T-helper 1 cell treated with Interleukin-12 subunit alpha and Interleukin-12 subunit beta and Interleukin-4 antibody, amounts not matched to agents 30 μg/mL and 1 μg/mL, for 36 hours (primary cell): ENCODE measurements around the gene DLG4.
"Not testable (repeated sequence)": the region's sequence is repeated elsewhere in the genome, so short reads cannot be mapped to it uniquely, and the experiment has no call there.

ENCODE experiments used
- H3K27ac Mint-ChIP-seq: one replicate; pipeline ENCODE4 v1.8.0; 2021; ENCODE audit warnings: mild to moderate bottlenecking, mixed read lengths
- H3K27me3 Mint-ChIP-seq: one replicate; pipeline ENCODE4 v1.8.0; 2021; ENCODE audit warnings: low read depth, mixed read lengths
- H3K36me3 Mint-ChIP-seq: one replicate; pipeline ENCODE4 v1.8.0; 2021; ENCODE audit warnings: low read depth, mixed read lengths
- H3K4me1 Mint-ChIP-seq: one replicate; pipeline ENCODE4 v1.8.0; 2021; ENCODE audit warnings: low read depth, mixed read lengths
- H3K4me3 Mint-ChIP-seq: one replicate; pipeline ENCODE4 v1.8.0; 2021; ENCODE audit warnings: mild to moderate bottlenecking, moderate library complexity, mixed read lengths
- H3K9me3 Mint-ChIP-seq: one replicate; pipeline ENCODE4 v1.8.0; 2021; ENCODE audit warnings: mixed read lengths

The DLG4 gene

GRCh38 chr17:7204828-7205461, 14.7 kb downstream of the DLG4 start:
- peak overlapping the region; percentile 86 for H3K4me3 Mint-ChIP-seq
- H3K36me3 Mint-ChIP-seq = peaks cover 9% of the 10 kb centered on the region

GRCh38 chr17:7204336-7204735, 15.3 kb downstream of the DLG4 start:
- Mint-ChIP-seq H3K9me3 (no peaks in the 10 kb centered on the region), H3K36me3 (peaks cover 9% of the 10 kb centered on the region), H3K4me1 (peaks cover 33% of the 10 kb centered on the region), H3K4me3 (peak overlapping the region; percentile 86), H3K27ac (peak overlapping the region; percentile 95), H3K27me3 (no peaks in the 10 kb centered on the region)

More at GRCh38 chr17:7204828-7205461, 14.7 kb downstream of the DLG4 start:
- H3K27ac Mint-ChIP-seq = peak overlapping the region; percentile 95
- H3K4me1 Mint-ChIP-seq = peaks cover 33% of the 10 kb centered on the region
- H3K27me3 Mint-ChIP-seq = peaks cover 3% of the 10 kb centered on the region
- no peaks in the 10 kb centered on the region for H3K9me3 Mint-ChIP-seq

- H3K9me3 Mint-ChIP-seq = no peaks in the 10 kb centered on the region
- H3K27me3 Mint-ChIP-seq = no peaks in the 10 kb centered on the region
- H3K4me3 Mint-ChIP-seq = peak overlapping the region; percentile 17
- H3K4me1 Mint-ChIP-seq = peaks cover 32% of the 10 kb centered on the region
- peaks cover 9% of the 10 kb centered on the region for H3K36me3 Mint-ChIP-seq
- H3K27ac Mint-ChIP-seq = no peak overlapping the region
These were observed 16.2 kb downstream of the DLG4 start for GRCh38 chr17:7203391-7203790.

- H3K4me1 Mint-ChIP-seq = no peaks in the 10 kb centered on the region
- H3K27me3 Mint-ChIP-seq = no peaks in the 10 kb centered on the region
- H3K9me3 Mint-ChIP-seq = no peaks in the 10 kb centered on the region
- H3K36me3 Mint-ChIP-seq = peaks cover 5% of the 10 kb centered on the region
- no peak overlapping the region for H3K27ac Mint-ChIP-seq
- H3K4me3 Mint-ChIP-seq = no peak overlapping the region
These were observed 22.8 kb downstream of the DLG4 start for GRCh38 chr17:7196651-7197401.

GRCh38 chr17:7195971-7196370, 23.7 kb downstream of the DLG4 start:
- H3K27me3 Mint-ChIP-seq = no peaks in the 10 kb centered on the region
- no peaks in the 10 kb centered on the region for H3K4me1 Mint-ChIP-seq
- H3K27ac Mint-ChIP-seq = no peak overlapping the region
- H3K9me3 Mint-ChIP-seq = no peaks in the 10 kb centered on the region
- peaks cover 5% of the 10 kb centered on the region for H3K36me3 Mint-ChIP-seq
- no peak overlapping the region for H3K4me3 Mint-ChIP-seq

GRCh38 chr17:7192271-7192937, 27.2 kb downstream of the DLG4 start:
- no peaks in the 10 kb centered on the region for H3K27me3 Mint-ChIP-seq
- no peaks in the 10 kb centered on the region for H3K9me3 Mint-ChIP-seq
- H3K36me3 Mint-ChIP-seq = peaks cover 5% of the 10 kb centered on the region
- no peak overlapping the region for H3K4me3 Mint-ChIP-seq
- no peaks in the 10 kb centered on the region for H3K4me1 Mint-ChIP-seq
- H3K27ac Mint-ChIP-seq = no peak overlapping the region

GRCh38 chr17:7191571-7192270, 27.9 kb downstream of the DLG4 start:
- Mint-ChIP-seq H3K27ac (no peak overlapping the region), H3K36me3 (peaks cover 5% of the 10 kb centered on the region), H3K9me3 (no peaks in the 10 kb centered on the region), H3K27me3 (no peaks in the 10 kb centered on the region), H3K4me1 (peaks cover under 1% of the 10 kb centered on the region), H3K4me3 (no peak overlapping the region)

GRCh38 chr17:7191069-7191468, 28.6 kb downstream of the DLG4 start:
- no peak overlapping the region for H3K27ac Mint-ChIP-seq
- peaks cover 5% of the 10 kb centered on the region for H3K4me1 Mint-ChIP-seq
- no peaks in the 10 kb centered on the region for H3K27me3 Mint-ChIP-seq
- H3K36me3 Mint-ChIP-seq = peaks cover 5% of the 10 kb centered on the region
- H3K9me3 Mint-ChIP-seq = no peaks in the 10 kb centered on the region
- H3K4me3 Mint-ChIP-seq = no peak overlapping the region

GRCh38 chr17:7190276-7190917, 29.2 kb downstream of the DLG4 start:
- Mint-ChIP-seq H3K4me1 (peaks cover 5% of the 10 kb centered on the region), H3K27ac (no peak overlapping the region), H3K27me3 (no peaks in the 10 kb centered on the region), H3K9me3 (no peaks in the 10 kb centered on the region), H3K4me3 (no peak overlapping the region), H3K36me3 (peaks cover 5% of the 10 kb centered on the region)

GRCh38 chr17:7186241-7186640, 33.4 kb downstream of the DLG4 start:
- Mint-ChIP-seq H3K4me3 (no peak overlapping the region), H3K9me3 (no peaks in the 10 kb centered on the region), H3K27ac (no peak overlapping the region), H3K27me3 (no peaks in the 10 kb centered on the region), H3K36me3 (no peaks in the 10 kb centered on the region), H3K4me1 (peaks cover 5% of the 10 kb centered on the region)

GRCh38 chr17:7184647-7185046, 35.0 kb downstream of the DLG4 start:
- no peak overlapping the region for H3K4me3 Mint-ChIP-seq
- peaks cover 2% of the 10 kb centered on the region for H3K27me3 Mint-ChIP-seq
- H3K4me1 Mint-ChIP-seq = peaks cover 5% of the 10 kb centered on the region

GRCh38 chr17:7184091-7184488, 35.5 kb downstream of the DLG4 start:
- Mint-ChIP-seq H3K27me3 (peaks cover 3% of the 10 kb centered on the region), H3K4me1 (peaks cover 5% of the 10 kb centered on the region), H3K36me3 (no peaks in the 10 kb centered on the region), H3K9me3 (no peaks in the 10 kb centered on the region), H3K27ac (no peak overlapping the region), H3K4me3 (no peak overlapping the region)

More at GRCh38 chr17:7184647-7185046, 35.0 kb downstream of the DLG4 start:
- Mint-ChIP-seq H3K27ac (no peak overlapping the region), H3K9me3 (no peaks in the 10 kb centered on the region), H3K36me3 (no peaks in the 10 kb centered on the region)

GRCh38 chr17:7183433-7184090, 36.1 kb downstream of the DLG4 start:
- Mint-ChIP-seq H3K27ac (no peak overlapping the region), H3K9me3 (no peaks in the 10 kb centered on the region), H3K36me3 (no peaks in the 10 kb centered on the region), H3K4me3 (no peak overlapping the region), H3K27me3 (peaks cover 3% of the 10 kb centered on the region), H3K4me1 (peaks cover 5% of the 10 kb centered on the region)

GRCh38 chr17:7182101-7182500, 37.5 kb downstream of the DLG4 start:
- H3K4me1 Mint-ChIP-seq = peaks cover 18% of the 10 kb centered on the region
- H3K4me3 Mint-ChIP-seq, H3K27ac Mint-ChIP-seq, H3K9me3 Mint-ChIP-seq, H3K36me3 Mint-ChIP-seq: not testable (repeated sequence)
- peaks cover 13% of the 10 kb centered on the region for H3K27me3 Mint-ChIP-seq
